K562 (cell line): ENCODE data around the gene ERMN. TPM values are rescaled to one million over a fixed set of nuclear protein-coding genes. Genes with fewer than 3 reads are reported as not detected.

Source experiments
- ATF1 ChIP-seq, 2 experiments: fragments of 450-650 bp in 1 of 2; IDR thresholded peaks; 2 replicates each; pipeline ENCODE4 v1.6.1; 2016; ENCODE audit warnings: missing compliant biosample characterization in 1 of 2, missing genetic modification characterization in 1 of 2
- CREB3 ChIP-seq: fragments of 450-650 bp; conservative IDR thresholded peaks from 2 replicates; pipeline ENCODE4 v1.6.1; 2016; ENCODE audit warnings: missing genetic modification characterization, low read depth, mild to moderate bottlenecking, missing compliant biosample characterization, moderate library complexity
- CREM ChIP-seq: IDR thresholded peaks from 2 replicates; pipeline ENCODE4 v1.6.1; 2014; ENCODE audit warnings: antibody characterized with exemption, low read depth
- CTCFL ChIP-seq: IDR thresholded peaks from 2 replicates; pipeline ENCODE4 v1.6.1; 2011; ENCODE audit warnings: borderline replicate concordance, low read depth, mild to moderate bottlenecking, moderate library complexity, low read length; ENCODE audit not compliant: insufficient read depth, poor library complexity, severe bottlenecking
- DACH1 ChIP-seq: fragments of 450-650 bp; IDR thresholded peaks from 2 replicates; pipeline ENCODE4 v1.6.1; 2018; ENCODE audit not compliant: partially characterized antibody
- ETV1 ChIP-seq: fragments of 450-650 bp; conservative IDR thresholded peaks from 2 replicates; pipeline ENCODE4 v1.6.1; 2016; ENCODE audit warnings: missing genetic modification characterization, control low read depth, low read depth, missing compliant biosample characterization
- GTF3C2 ChIP-seq: IDR thresholded peaks from 3 replicates; pipeline ENCODE4 v1.6.1; 2011; ENCODE audit warnings: borderline replicate concordance, mild to moderate bottlenecking, moderate library complexity; ENCODE audit not compliant: insufficient read length; ENCODE audit errors: extremely low read depth
- HBP1 ChIP-seq: fragments of 450-650 bp; formaldehyde crosslinking; IDR thresholded peaks from 2 replicates; pipeline ENCODE4 v1.4.0; 2022; ENCODE audit warnings: missing genetic modification characterization
- HNRNPL ChIP-seq: fragments of 200-400 bp; formaldehyde crosslinking; IDR thresholded peaks from 2 replicates; pipeline ENCODE4 v1.6.1; 2017; ENCODE audit warnings: low read depth, mild to moderate bottlenecking, low read length
- MAFG ChIP-seq: fragments of 450-650 bp; conservative IDR thresholded peaks from 2 replicates; pipeline ENCODE4 v1.6.1; 2016; ENCODE audit warnings: missing genetic modification characterization, missing compliant biosample characterization
- MAZ ChIP-seq, 2 experiments: fragments of 450-650 bp in 1 of 2; sonication (generic) in 1 of 2; formaldehyde crosslinking; IDR thresholded peaks in 1 of 2; conservative IDR thresholded peaks in 1 of 2; 2 replicates each; pipeline versions ENCODE4 v1.4.0 to v1.5.0; 2020; ENCODE audit warnings: mild to moderate bottlenecking in 1 of 2, missing genetic modification reagents in 1 of 2
- MYC ChIP-seq, 2 experiments: fragments of 250-450 bp in 1 of 2; sonication (Bioruptor Pico) in 1 of 2; IDR thresholded peaks; 2 replicates each; pipeline versions ENCODE4 v1.5.1 to v1.6.1; 2012 to 2021; ENCODE audit warnings: low read depth in 2 of 2, borderline replicate concordance in 1 of 2, improper control_type of control experiment in 1 of 2, low read length in 1 of 2, mild to moderate bottlenecking in 1 of 2, moderate library complexity in 1 of 2
- RBM39 ChIP-seq: fragments of 200-400 bp; formaldehyde crosslinking; optimal IDR thresholded peaks from 2 replicates; pipeline ENCODE3; 2018; ENCODE audit warnings: low read depth, low read length
- SMARCB1 ChIP-seq: IDR thresholded peaks from 2 replicates; pipeline ENCODE4 v1.6.1; 2011; ENCODE audit warnings: improper control_type of control experiment, low read depth; ENCODE audit not compliant: insufficient read length
- TFAM ChIP-seq: fragments of 250-450 bp; sonication (Bioruptor Pico); conservative IDR thresholded peaks from 2 replicates; pipeline ENCODE4 v1.5.0; 2021; ENCODE audit warnings: mild to moderate bottlenecking, moderate library complexity
- ZC3H11A ChIP-seq: IDR thresholded peaks from 2 replicates; pipeline ENCODE4 v1.6.1; 2012; ENCODE audit warnings: low read depth, low read length, improper control_type of control experiment
- ZFPM2 ChIP-seq: fragments of 250-450 bp; sonication (Bioruptor Pico); IDR thresholded peaks from 2 replicates; pipeline ENCODE4 v1.5.1; 2022; ENCODE audit warnings: mild to moderate bottlenecking
- ZNF77 ChIP-seq: fragments of 250-450 bp; sonication (Bioruptor Pico); IDR thresholded peaks from 2 replicates; pipeline ENCODE4 v1.5.0; 2020
- polyA plus RNA-seq, 8 experiments: library from polyadenylated mRNA; depleted of rRNA in 4 of 8; stranded (reverse) in 5 of 8; unstranded in 3 of 8; fragments of >200 nt; fragmentation: Nextera tagmentation in 2 of 8; fragmentation: Illumina TruSeq in 1 of 8; extraction: Ambion mirVana in 2 of 8; extraction: Trizol in 1 of 8; gene quantifications; 2 replicates each; pipeline versions ENCODE4 v1.2.1 to v1.2.3, GENCODE V29; 2011 to 2014; ENCODE audit warnings: inconsistent platforms in 1 of 8, missing spikeins in 1 of 8
- total RNA-seq, 7 experiments: library from RNA; depleted of rRNA in 6 of 7; stranded (reverse); fragments of >200 nt in 6 of 7; fragmentation: Illumina TruSeq in 2 of 7; extraction: Trizol in 2 of 7; gene quantifications; 2 replicates each; pipeline versions ENCODE4 v1.2.1 to v1.2.3, GENCODE V29; 2011 to 2021; ENCODE audit warnings: low replicate concordance in 1 of 7

The ERMN gene
- total and polyA plus RNA-seq, 9 of the 15 experiments (the other 6 are each of a cell fraction or from before 2014, with no cell fraction given): 0.03 to 0.11 (median 0.05) TPM; not detected in 3

GRCh38 chr2:157327621-157328500, 2.2 kb upstream of the ERMN start (continued):
- TF ChIP-seq ZFPM2: no peak
- TF ChIP-seq MAFG (tag): no peak
- no peak for TF ChIP-seq ETV1
- TF ChIP-seq MAZ (CRISPR knock-in tag; conservative IDR thresholded peaks at IDR 0.05 in 1 of 2, IDR thresholded peaks at IDR 0.05 in 1 of 2): 0 out of 4 replicates have a peak, but pooled peaks of 1 of the 2 experiments have one; percentile 47
- no peak for TF ChIP-seq TFAM (CRISPR knock-in tag)
- no peak for TF ChIP-seq ZNF77 (CRISPR knock-in tag)
- TF ChIP-seq CTCFL: peak; percentile 6
- no peak for TF ChIP-seq HNRNPL
- TF ChIP-seq CREM: peak; percentile 46; the same call in 1 of the 2 replicates
- no peak for TF ChIP-seq HBP1 (CRISPR knock-in tag)
- peak; percentile 48 for TF ChIP-seq RBM39
- TF ChIP-seq ATF1 (CRISPR knock-in tag; IDR thresholded peaks at IDR 0.05): no peak
- TF ChIP-seq ATF1 (tag; IDR thresholded peaks at IDR 0.05): 0 out of 2 replicates have a peak, but pooled peaks have one; percentile 17
- TF ChIP-seq DACH1: no peak
- no peak for TF ChIP-seq MYC (IDR thresholded peaks at IDR 0.05; ENCODE audit: low read depth, low read length)
- no peak for TF ChIP-seq MYC (CRISPR knock-in tag; IDR thresholded peaks at IDR 0.05; ENCODE audit: borderline replicate concordance, low read depth)
- TF ChIP-seq CREB3 (tag): no peak
- peak; percentile 44; the same call in 1 of the 2 replicates for TF ChIP-seq ZC3H11A
- no peak for TF ChIP-seq SMARCB1
- no peak for TF ChIP-seq GTF3C2
